ENCODE results near the gene SERPINA1. TPM values are rescaled to one million over a fixed set of nuclear protein-coding genes. Genes with fewer than 3 reads are reported as not detected.
A peak's percentile ranks its signal among the peaks of the same experiment; 100 is the strongest.
"Not testable (repeated sequence)": the region's sequence is repeated elsewhere in the genome, so short reads cannot be mapped to it uniquely, and the experiment has no call there.

Gene SERPINA1
- polyA plus RNA-seq: 1 to 10 TPM; 1.7 to 5.5 (median 3.0) TPM

GRCh38 chr14:94388384-94389103 is at the start of gene SERPINA1:
TSS of gene SERPINA1 (minus strand) at chr14:94388602. CDS start at chr14:94383237, 5,365 bp downstream.
- Mint-ChIP-seq H3K4me3 (no peak within 1 kb of the TSS), H3K36me3 (no peaks in the 10 kb centered on the region), H3K27me3 (ENCODE audit: low read depth in 3 of 3) (peaks cover 0 to 8% (median 7%) of the 10 kb centered on the region in 3 donors), H3K9me3 (no peaks in the 10 kb centered on the region), H3K4me1 (peaks cover 4 to 21% of the 10 kb centered on the region in 2 donors), H3K27ac (no peak within 1 kb of the TSS)
- no peak for DNase-seq

- Mint-ChIP-seq H3K27me3 (ENCODE audit: low read depth in 3 of 3) (peaks cover 0 to 3% (median 2%) of the 10 kb centered on the region in 3 donors), H3K9me3 (peaks cover 0 to 6% (median 0%) of the 10 kb centered on the region in 6 donors), H3K4me1 (no peaks in the 10 kb centered on the region), H3K4me3 (no peak overlapping the region), H3K36me3 (no peaks in the 10 kb centered on the region), H3K27ac (no peak overlapping the region)
- no peak for DNase-seq
Measured at GRCh38 chr14:94428610-94429009, 40.2 kb upstream of the SERPINA1 start.

- Mint-ChIP-seq H3K27me3 (ENCODE audit: low read depth in 3 of 3) (peaks cover 0 to 7% (median 5%) of the 10 kb centered on the region in 3 donors), H3K4me1 (peaks cover 0 to 4% of the 10 kb centered on the region in 2 donors), H3K36me3 (no peaks in the 10 kb centered on the region), H3K9me3 (peaks cover 0 to 6% (median 0%) of the 10 kb centered on the region in 6 donors), H3K4me3 (no peak overlapping the region), H3K27ac (no peak overlapping the region)
- no peak for DNase-seq
Measured at GRCh38 chr14:94427016-94427613, 38.7 kb upstream of the SERPINA1 start.

- Mint-ChIP-seq H3K9me3 (peaks cover 0 to 6% (median 0%) of the 10 kb centered on the region in 6 donors), H3K4me3 (no peak overlapping the region), H3K27me3 (ENCODE audit: low read depth in 3 of 3) (peaks cover under 1 to 7% (median 5%) of the 10 kb centered on the region in 3 donors), H3K27ac (no peak overlapping the region), H3K4me1 (peaks cover 0 to 4% of the 10 kb centered on the region in 2 donors), H3K36me3 (no peaks in the 10 kb centered on the region)
- DNase-seq: no peak
Measured at GRCh38 chr14:94426526-94426925, 38.1 kb upstream of the SERPINA1 start.

GRCh38 chr14:94424371-94424770 is 36.0 kb upstream of the SERPINA1 start:
- H3K4me1 Mint-ChIP-seq: peaks cover 0 to 4% of the 10 kb centered on the region in 2 donors

GRCh38 chr14:94423453-94424056 is 35.2 kb upstream of the SERPINA1 start:
- H3K36me3 Mint-ChIP-seq: no peaks in the 10 kb centered on the region
- H3K9me3 Mint-ChIP-seq: no peaks in the 10 kb centered on the region
- H3K27me3 Mint-ChIP-seq (ENCODE audit: low read depth in 3 of 3): peaks cover 2 to 13% (median 5%) of the 10 kb centered on the region in 3 donors
- peaks cover 0 to 4% of the 10 kb centered on the region in 2 donors for H3K4me1 Mint-ChIP-seq
- no peak overlapping the region for H3K27ac Mint-ChIP-seq
- H3K4me3 Mint-ChIP-seq: no peak overlapping the region
- DNase-seq: peak in 1 of 3 donors; percentile 3

More at GRCh38 chr14:94424371-94424770, 36.0 kb upstream of the SERPINA1 start:
- Mint-ChIP-seq H3K27me3 (ENCODE audit: low read depth in 3 of 3) (peaks cover 2 to 11% (median 5%) of the 10 kb centered on the region in 3 donors), H3K27ac (no peak overlapping the region), H3K4me3 (no peak overlapping the region), H3K9me3 (no peaks in the 10 kb centered on the region), H3K36me3 (no peaks in the 10 kb centered on the region)
- DNase-seq: no peak

- Mint-ChIP-seq H3K27ac (no peak overlapping the region), H3K9me3 (peaks cover 0 to 2% (median 0%) of the 10 kb centered on the region in 6 donors), H3K4me3 (no peak overlapping the region), H3K36me3 (no peaks in the 10 kb centered on the region), H3K27me3 (ENCODE audit: low read depth in 3 of 3) (peaks cover 2 to 13% (median 5%) of the 10 kb centered on the region in 3 donors), H3K4me1 (peaks cover 0 to 4% of the 10 kb centered on the region in 2 donors)
- DNase-seq: no peak
Measured at GRCh38 chr14:94421316-94421715, 32.9 kb upstream of the SERPINA1 start.

- H3K27ac Mint-ChIP-seq; DNase-seq; H3K9me3 Mint-ChIP-seq; H3K36me3 Mint-ChIP-seq; H3K27me3 Mint-ChIP-seq (ENCODE audit: low read depth in 3 of 3); H3K4me3 Mint-ChIP-seq; H3K4me1 Mint-ChIP-seq: not testable (repeated sequence)
Measured at GRCh38 chr14:94417497-94418205, 29.2 kb upstream of the SERPINA1 start.

GRCh38 chr14:94412671-94413638 is 24.6 kb upstream of the SERPINA1 start:
- Mint-ChIP-seq H3K4me1 (no peaks in the 10 kb centered on the region), H3K9me3 (peaks cover 0 to 4% (median 0%) of the 10 kb centered on the region in 6 donors), H3K36me3 (no peaks in the 10 kb centered on the region), H3K27ac (no peak overlapping the region), H3K27me3 (ENCODE audit: low read depth in 3 of 3) (peaks cover 0 to 14% (median 4%) of the 10 kb centered on the region in 3 donors), H3K4me3 (no peak overlapping the region)
- no peak for DNase-seq

- no peak overlapping the region for H3K27ac Mint-ChIP-seq
- H3K27me3 Mint-ChIP-seq (ENCODE audit: low read depth in 3 of 3): peaks cover 0 to 15% (median 4%) of the 10 kb centered on the region in 3 donors
- H3K4me1 Mint-ChIP-seq: no peaks in the 10 kb centered on the region
- peaks cover 0 to 5% (median 2%) of the 10 kb centered on the region in 6 donors for H3K9me3 Mint-ChIP-seq
- H3K36me3 Mint-ChIP-seq: no peaks in the 10 kb centered on the region
- DNase-seq: no peak
- no peak overlapping the region for H3K4me3 Mint-ChIP-seq
Measured at GRCh38 chr14:94411638-94412037, 23.2 kb upstream of the SERPINA1 start.

GRCh38 chr14:94409430-94409829 is 21.0 kb upstream of the SERPINA1 start:
- H3K27me3 Mint-ChIP-seq (ENCODE audit: low read depth in 3 of 3): peaks cover 1 to 15% (median 6%) of the 10 kb centered on the region in 3 donors
- H3K9me3 Mint-ChIP-seq, H3K4me3 Mint-ChIP-seq, H3K36me3 Mint-ChIP-seq, H3K4me1 Mint-ChIP-seq, DNase-seq, H3K27ac Mint-ChIP-seq: not testable (repeated sequence)

- no peak overlapping the region for H3K4me3 Mint-ChIP-seq
- H3K36me3 Mint-ChIP-seq: no peaks in the 10 kb centered on the region
- DNase-seq: no peak
Measured at GRCh38 chr14:94408546-94409095, 20.2 kb upstream of the SERPINA1 start.

More at GRCh38 chr14:94408546-94409095, 20.2 kb upstream of the SERPINA1 start:
- peaks cover 0 to 5% (median under 1%) of the 10 kb centered on the region in 6 donors for H3K9me3 Mint-ChIP-seq
- peaks cover 1 to 15% (median 6%) of the 10 kb centered on the region in 3 donors for H3K27me3 Mint-ChIP-seq (ENCODE audit: low read depth in 3 of 3)
- H3K4me1 Mint-ChIP-seq: no peaks in the 10 kb centered on the region
- no peak overlapping the region for H3K27ac Mint-ChIP-seq
